ENCODE data around the gene NXPH2.

Gene NXPH2

GRCh38 chr2:138779781-138780445 is at the start of gene NXPH2:
Gene NXPH2 (minus strand): TSS chr2:138780390. CDS start chr2:138780241, 149 bp downstream.
- H3K36me3 ChIP-seq (ENCODE audit: low read depth) = no peaks in the 10 kb centered on the region
- no peak within 1 kb of the TSS for H3K27ac ChIP-seq (ENCODE audit: poor library complexity, severe bottlenecking)
- H3K4me3 ChIP-seq (ENCODE audit: severe bottlenecking) = peak within 1 kb of the TSS; percentile 11

GRCh38 chr2:138829326-138829919 is 49.2 kb upstream of the NXPH2 start:
- TF ChIP-seq CTCF (IDR thresholded peaks at IDR 0.05; ENCODE audit: poor library complexity, severe bottlenecking) = peak; percentile 43
- Histone ChIP-seq H3K4me3 (ENCODE audit: severe bottlenecking) (no peak overlapping the region), H3K27me3 (ENCODE audit: insufficient read depth, poor library complexity, severe bottlenecking) (no peaks in the 10 kb centered on the region), H3K36me3 (ENCODE audit: low read depth) (no peaks in the 10 kb centered on the region), H3K4me1 (ENCODE audit: insufficient read depth, poor library complexity, severe bottlenecking) (no peaks in the 10 kb centered on the region), H3K9me3 (ENCODE audit: severe bottlenecking) (no peaks in the 10 kb centered on the region), H3K27ac (ENCODE audit: poor library complexity, severe bottlenecking) (no peak overlapping the region)
- peak; percentile 46; the same call in 1 of the 3 replicates for ATAC-seq (ENCODE audit: low read depth)
- DNase-seq (ENCODE audit: low spot score) = no peak

More at GRCh38 chr2:138779781-138780445, at the start of gene NXPH2:
- Histone ChIP-seq H3K27me3 (ENCODE audit: insufficient read depth, poor library complexity, severe bottlenecking) (peaks cover 80% of the 10 kb centered on the region), H3K4me1 (ENCODE audit: insufficient read depth, poor library complexity, severe bottlenecking) (no peaks in the 10 kb centered on the region), H3K9me3 (ENCODE audit: severe bottlenecking) (no peaks in the 10 kb centered on the region)
- ATAC-seq (ENCODE audit: low read depth) = peak; percentile 58
- no peak for TF ChIP-seq CTCF (IDR thresholded peaks at IDR 0.05; ENCODE audit: poor library complexity, severe bottlenecking)
- no peak for DNase-seq (ENCODE audit: low spot score)

DNA sequence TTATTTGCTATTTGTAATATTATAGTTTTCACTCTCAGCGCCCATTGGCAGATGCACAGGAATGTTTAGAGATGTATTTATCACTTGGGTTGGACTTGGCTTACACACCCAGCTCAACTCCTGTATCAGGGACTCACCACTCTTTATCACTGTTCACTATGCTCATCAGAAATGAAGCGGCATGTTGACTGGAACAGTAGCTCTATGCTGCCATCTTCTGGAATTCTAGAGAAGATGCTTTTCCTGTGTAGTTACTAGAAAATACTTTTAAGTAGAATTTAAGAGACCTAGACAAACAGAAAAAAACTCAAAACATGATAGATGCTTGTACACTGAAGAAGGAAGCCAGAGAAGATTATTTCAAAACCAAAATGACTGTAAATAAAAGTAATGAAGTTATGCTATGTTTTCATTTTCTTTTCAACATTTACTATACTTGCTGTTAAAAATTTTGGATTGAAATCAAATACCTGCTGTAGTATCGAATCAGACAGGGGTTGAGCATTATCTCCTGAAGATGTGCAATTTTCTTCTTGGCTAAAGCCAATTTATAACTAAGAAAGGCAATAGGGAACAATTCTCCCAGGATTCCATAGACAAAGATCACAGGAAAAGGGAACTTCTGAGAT is 47.4 kb upstream of the NXPH2 start:
- peak; percentile 87 for TF ChIP-seq CTCF (IDR thresholded peaks at IDR 0.05; ENCODE audit: poor library complexity, severe bottlenecking)
- ATAC-seq (ENCODE audit: low read depth) (peak; percentile 68), DNase-seq (ENCODE audit: low spot score) (no peak)
- Histone ChIP-seq H3K4me1 (ENCODE audit: insufficient read depth, poor library complexity, severe bottlenecking) (no peaks in the 10 kb centered on the region), H3K9me3 (ENCODE audit: severe bottlenecking) (no peaks in the 10 kb centered on the region), H3K36me3 (ENCODE audit: low read depth) (no peaks in the 10 kb centered on the region), H3K4me3 (ENCODE audit: severe bottlenecking) (no peak overlapping the region), H3K27me3 (ENCODE audit: insufficient read depth, poor library complexity, severe bottlenecking) (no peaks in the 10 kb centered on the region), H3K27ac (ENCODE audit: poor library complexity, severe bottlenecking) (no peak overlapping the region)

- H3K9me3 ChIP-seq (ENCODE audit: severe bottlenecking) = no peaks in the 10 kb centered on the region
- no peak overlapping the region for H3K27ac ChIP-seq (ENCODE audit: poor library complexity, severe bottlenecking)
- no peaks in the 10 kb centered on the region for H3K27me3 ChIP-seq (ENCODE audit: insufficient read depth, poor library complexity, severe bottlenecking)
- H3K4me1 ChIP-seq (ENCODE audit: insufficient read depth, poor library complexity, severe bottlenecking) = no peaks in the 10 kb centered on the region
- no peak for TF ChIP-seq CTCF (IDR thresholded peaks at IDR 0.05; ENCODE audit: poor library complexity, severe bottlenecking)
- ATAC-seq (ENCODE audit: low read depth) = no peak
- H3K4me3 ChIP-seq (ENCODE audit: severe bottlenecking) = no peak overlapping the region
- H3K36me3 ChIP-seq (ENCODE audit: low read depth) = no peaks in the 10 kb centered on the region
- no peak for DNase-seq (ENCODE audit: low spot score)
Observed at GRCh38 chr2:138823666-138824065, 43.5 kb upstream of the NXPH2 start.

All from RWPE2 (cell line).